Head of caudate nucleus (tissue), 42 donors: ENCODE results near the gene UFSP2.

Experiments
- DNase-seq, 42 donors: peaks; one replicate each; pipeline versions ENCODE4 v3.0.0 to v3.0.0-alpha.2; 2020 to 2021; ENCODE audit warnings: mixed read lengths in 7 of 42
- intact Hi-C: fragments of 100-400 bp; cut with DNase I; formaldehyde crosslinking; loops from one replicate; pipeline ENCODE4 v1.15.0; 2022

The UFSP2 gene

GRCh38 chr4:185437809-185438208 lies 12.0 kb upstream of the UFSP2 start:
- no peak for DNase-seq
- intact Hi-C loops: no loop called here

GRCh38 chr4:185435466-185435865 lies 9.7 kb upstream of the UFSP2 start:
- intact Hi-C loops: no loop called here
- no peak for DNase-seq

- intact Hi-C loops: loop anchor here (5.0 kb wide), 1 partner anchor 43 kb away; the partner anchor contains the start of gene CCDC110
- DNase-seq: no peak
Observed at GRCh38 chr4:185429660-185430059, 3.9 kb upstream of the UFSP2 start.

GRCh38 chr4:185426960-185427688 lies 1.4 kb upstream of the UFSP2 start:
- intact Hi-C loops: loop anchor here (5.0 kb wide), 1 partner anchor 45 kb away; the partner anchor contains the start of gene CCDC110
- DNase-seq: peak in 40 of 42 donors; percentile 12 to 78 (median 52)

GRCh38 chr4:185424905-185425646 lies 688 bp downstream of the UFSP2 start:
- DNase-seq: peak in 6 of 42 donors; percentile 4 to 40 (median 13)
- intact Hi-C loops: loop anchor here (5.0 kb wide), 1 partner anchor 47 kb away; the partner anchor contains the start of gene CCDC110

GRCh38 chr4:185421366-185422124 lies 4.2 kb downstream of the UFSP2 start:
- no peak for DNase-seq
- intact Hi-C loops: no loop called here

GRCh38 chr4:185416955-185417354 lies 8.8 kb downstream of the UFSP2 start:
- intact Hi-C loops: no loop called here
- DNase-seq: no peak

- intact Hi-C loops: no loop called here
- DNase-seq: no peak
Observed at GRCh38 chr4:185412412-185412811, 13.4 kb downstream of the UFSP2 start.

- DNase-seq: no peak
- intact Hi-C loops: no loop called here
Observed at GRCh38 chr4:185411849-185412248, 13.9 kb downstream of the UFSP2 start.

- intact Hi-C loops: no loop called here
- no peak for DNase-seq
Observed at GRCh38 chr4:185408432-185408831, 17.3 kb downstream of the UFSP2 start.

- no peak for DNase-seq
- intact Hi-C loops: no loop called here
Observed at GRCh38 chr4:185405296-185405999, 20.3 kb downstream of the UFSP2 start.

GRCh38 chr4:185404031-185404430 lies 21.7 kb downstream of the UFSP2 start:
- intact Hi-C loops: no loop called here
- no peak for DNase-seq

GRCh38 chr4:185399466-185399865 lies 26.3 kb downstream of the UFSP2 start:
- no peak for DNase-seq
- intact Hi-C loops: loop anchor here (5.0 kb wide), 1 partner anchor 197 kb away; the partner anchor contains the start of gene CFAP97

GRCh38 chr4:185398618-185399017 lies 27.1 kb downstream of the UFSP2 start:
- intact Hi-C loops: loop anchor here (5.0 kb wide), 1 partner anchor 196 kb away; the partner anchor contains the start of gene CFAP97

GRCh38 chr4:185396724-185397385 lies 28.9 kb downstream of the UFSP2 start, which contains the start of gene ANKRD37:
Gene ANKRD37, plus strand, starts transcription at chr4:185396841. Its CDS starts 83 bp downstream, at chr4:185396924.
- intact Hi-C loops: loop anchor here (5.0 kb wide), 1 partner anchor 195 kb away; the partner anchor contains the start of gene CFAP97
- DNase-seq: peak in 23 of 42 donors; percentile 14 to 63 (median 42)

More at GRCh38 chr4:185398618-185399017, 27.1 kb downstream of the UFSP2 start:
- no peak for DNase-seq

- peak; percentile 93 to 99 (median 98) for DNase-seq
- intact Hi-C loops: loop anchor here (5.0 kb wide), 1 partner anchor 194 kb away; the partner anchor contains the start of gene CFAP97
Observed at GRCh38 chr4:185395956-185396723, 29.6 kb downstream of the UFSP2 start.
